KG1 (cell line): ENCODE data around the gene DOK1.

ENCODE experiments used
- DNase-seq: peaks from one replicate; lab custom pipeline; 2025; lab: John Stamatoyannopoulos, UW

Gene DOK1

DNA sequence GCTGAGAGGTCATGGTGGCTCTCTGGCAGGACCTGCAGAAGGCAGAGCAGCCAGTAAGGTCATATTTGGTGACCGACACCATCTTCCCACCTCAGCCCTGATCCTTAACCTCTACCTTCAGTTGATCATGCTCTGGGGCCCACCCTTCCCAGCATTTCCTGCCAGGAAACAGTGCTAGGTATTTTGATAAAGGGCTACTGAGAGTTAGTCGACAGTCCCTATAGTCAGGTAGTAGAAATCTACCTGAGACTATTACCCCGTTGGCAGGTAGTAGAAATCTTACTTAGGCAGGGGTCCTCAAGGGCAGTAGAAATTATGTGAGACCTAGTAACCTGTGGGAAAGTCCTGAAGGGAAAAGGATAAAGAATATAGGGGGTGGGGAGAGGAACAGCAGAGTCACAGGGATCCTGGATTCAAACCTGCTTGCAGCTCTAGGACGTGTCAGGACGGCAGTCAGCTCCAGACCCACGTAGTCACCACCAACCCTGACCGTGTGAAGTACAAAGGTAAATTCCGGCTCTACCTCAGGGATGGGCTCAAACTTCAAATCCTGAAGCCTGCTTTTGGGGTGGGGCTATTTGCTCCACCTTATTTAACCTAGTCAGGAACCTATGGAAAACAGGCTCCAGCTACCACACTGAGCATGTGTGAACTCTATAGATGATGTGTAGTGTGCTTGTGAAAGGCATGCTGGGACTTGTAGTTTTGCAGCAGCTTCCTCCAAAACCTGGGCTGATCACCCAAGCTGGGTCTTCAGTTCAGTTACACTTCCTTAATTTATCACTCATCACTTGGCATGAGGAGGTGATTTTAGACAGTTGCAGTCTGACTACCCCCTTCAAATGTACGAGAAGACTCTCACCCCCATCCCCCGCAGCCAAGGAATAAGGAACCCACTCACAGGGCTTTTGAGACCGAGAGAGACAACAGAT lies 28.5 kb upstream of the DOK1 start, which contains the start of gene DQX1:
Gene DQX1, minus strand, starts transcription at position 515 of the 932 bp plus-strand sequence. Its CDS starts 502 bp downstream, at position 13.
- no peak for DNase-seq

DNA sequence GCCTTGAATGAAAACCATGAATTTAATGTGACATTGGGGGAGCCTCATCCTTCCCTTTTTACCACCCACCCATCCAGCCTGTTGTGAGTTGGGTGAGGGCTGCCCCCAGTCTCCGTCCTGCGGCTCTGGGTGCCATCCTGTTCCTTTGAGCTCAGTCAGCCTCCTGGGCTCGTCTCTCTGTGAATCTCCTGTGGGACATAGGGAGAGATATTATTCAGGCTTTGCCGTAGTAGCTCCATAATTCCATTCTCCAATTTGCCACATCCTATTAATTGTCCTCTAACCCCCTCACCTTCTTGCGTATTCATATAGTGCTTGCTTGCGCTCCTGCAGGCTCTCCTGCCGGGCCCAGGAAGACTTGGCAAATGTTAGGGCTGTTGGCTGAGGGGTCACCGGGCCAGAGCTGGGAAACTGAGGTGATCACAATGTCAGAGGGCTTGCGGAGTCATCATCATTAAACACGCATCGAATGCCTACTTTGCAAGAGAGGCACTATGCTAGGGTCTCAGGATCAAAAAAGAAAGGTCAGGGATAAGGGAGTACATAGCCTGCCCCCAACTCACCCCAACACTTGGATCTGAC lies 27.8 kb upstream of the DOK1 start:
- no peak for DNase-seq

DNA sequence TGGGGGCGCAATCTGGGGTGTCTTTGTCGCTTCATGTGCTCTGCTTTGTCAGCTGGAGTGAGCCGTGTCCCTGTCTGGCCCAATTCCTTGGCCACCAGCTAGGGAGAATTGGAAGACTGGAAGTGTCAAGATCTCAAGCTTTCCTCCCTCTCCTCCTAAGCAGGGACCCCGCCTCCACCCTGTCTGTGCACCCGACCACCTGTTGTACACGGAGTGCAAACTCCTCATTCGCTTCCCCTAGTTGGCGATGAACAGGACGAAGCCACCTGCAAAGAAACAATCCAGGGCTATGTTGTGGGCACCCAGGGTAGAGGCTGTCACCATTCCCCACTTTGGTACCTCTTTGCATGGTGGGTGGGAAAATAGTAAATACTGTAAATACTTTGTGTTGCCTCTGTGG lies 26.8 kb upstream of the DOK1 start:
- no peak for DNase-seq

DNA sequence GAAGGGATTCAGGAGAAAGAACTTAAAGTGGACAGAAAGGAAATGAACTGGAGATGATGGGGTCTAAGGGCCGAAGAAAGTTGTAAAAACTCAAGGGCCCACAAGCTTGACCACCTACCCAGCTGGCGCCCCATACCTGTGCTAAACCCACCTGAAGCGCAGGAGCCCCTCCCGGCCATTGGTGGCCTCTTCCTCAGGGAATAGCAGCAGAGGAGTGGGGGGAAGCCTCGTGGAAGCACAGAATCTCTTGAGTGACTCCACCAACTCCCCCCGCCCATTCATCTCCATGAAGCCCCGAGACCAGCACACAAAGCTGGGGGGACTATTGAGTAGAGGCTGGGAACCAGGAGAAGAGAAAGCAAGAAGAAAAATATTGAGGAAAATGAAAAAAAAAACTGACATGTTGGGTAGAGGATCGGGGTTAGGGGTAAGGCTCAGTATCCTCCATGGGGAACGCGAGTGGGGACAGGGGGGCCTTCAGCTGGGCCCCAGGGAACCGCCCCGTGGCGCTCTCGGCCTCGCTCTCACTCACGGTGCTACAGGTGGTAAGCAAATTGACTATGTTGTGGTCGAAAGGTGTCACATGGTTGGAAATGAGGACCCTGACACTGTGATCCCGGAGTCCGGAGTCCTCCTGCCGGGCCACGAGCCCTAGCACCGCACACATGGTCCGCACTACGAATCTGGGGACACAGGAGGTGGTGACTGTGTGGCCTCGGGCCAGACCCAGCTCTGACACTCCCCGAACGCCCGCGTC lies 25.7 kb upstream of the DOK1 start:
- DNase-seq = no peak

DNA sequence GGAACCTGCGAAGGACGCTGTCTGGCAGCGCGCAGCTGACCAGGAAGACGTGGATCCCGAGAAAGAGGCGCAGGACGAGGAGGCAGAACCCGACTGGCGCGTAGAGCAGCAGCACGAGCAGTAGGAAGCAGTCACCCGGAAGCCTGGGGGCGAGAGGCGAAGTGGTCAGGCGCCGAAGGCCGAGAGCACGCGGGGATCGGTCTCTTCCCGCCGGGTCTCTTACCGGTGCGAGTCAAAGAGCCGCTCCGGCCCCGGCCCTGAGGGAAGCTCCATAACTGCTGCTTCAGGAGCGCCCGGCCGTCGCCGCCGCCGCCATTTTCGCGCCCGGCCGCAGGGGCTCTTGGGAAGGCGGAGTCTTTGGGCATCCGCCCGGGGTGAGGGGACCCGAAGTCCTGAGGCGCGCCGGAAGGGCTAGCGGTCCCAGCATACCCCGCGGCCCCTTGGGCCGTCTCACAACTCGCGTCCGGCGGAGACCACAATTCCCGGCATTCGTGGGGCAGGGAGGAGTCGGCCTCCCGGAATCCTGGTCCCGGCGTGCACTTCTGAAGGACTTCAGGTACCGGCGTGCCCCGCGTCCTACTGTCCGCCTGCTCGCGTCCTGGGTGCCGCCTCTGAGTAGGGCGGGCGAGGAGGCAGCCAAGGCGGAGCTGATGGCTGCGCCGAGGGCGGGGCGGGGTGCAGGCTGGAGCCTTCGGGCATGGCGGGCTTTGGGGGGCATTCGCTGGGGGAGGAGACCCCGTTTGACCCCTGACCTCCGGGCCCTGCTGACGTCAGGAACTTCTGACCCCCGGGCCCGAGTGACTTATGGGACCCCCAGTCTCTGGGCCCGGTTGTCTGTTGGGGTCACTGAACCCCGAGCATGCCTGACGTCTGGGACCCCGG lies 24.9 kb upstream of the DOK1 start, which contains the start of the genes AUP1 and HTRA2:
Gene AUP1, minus strand, starts transcription at position 350 of the 882 bp plus-strand sequence. Its CDS starts 77 bp downstream, at position 273.
Gene HTRA2, plus strand, starts transcription at position 577 of the 882 bp plus-strand sequence. Its CDS starts 74 bp downstream, at position 651.
- DNase-seq = peak; percentile 94

DNA sequence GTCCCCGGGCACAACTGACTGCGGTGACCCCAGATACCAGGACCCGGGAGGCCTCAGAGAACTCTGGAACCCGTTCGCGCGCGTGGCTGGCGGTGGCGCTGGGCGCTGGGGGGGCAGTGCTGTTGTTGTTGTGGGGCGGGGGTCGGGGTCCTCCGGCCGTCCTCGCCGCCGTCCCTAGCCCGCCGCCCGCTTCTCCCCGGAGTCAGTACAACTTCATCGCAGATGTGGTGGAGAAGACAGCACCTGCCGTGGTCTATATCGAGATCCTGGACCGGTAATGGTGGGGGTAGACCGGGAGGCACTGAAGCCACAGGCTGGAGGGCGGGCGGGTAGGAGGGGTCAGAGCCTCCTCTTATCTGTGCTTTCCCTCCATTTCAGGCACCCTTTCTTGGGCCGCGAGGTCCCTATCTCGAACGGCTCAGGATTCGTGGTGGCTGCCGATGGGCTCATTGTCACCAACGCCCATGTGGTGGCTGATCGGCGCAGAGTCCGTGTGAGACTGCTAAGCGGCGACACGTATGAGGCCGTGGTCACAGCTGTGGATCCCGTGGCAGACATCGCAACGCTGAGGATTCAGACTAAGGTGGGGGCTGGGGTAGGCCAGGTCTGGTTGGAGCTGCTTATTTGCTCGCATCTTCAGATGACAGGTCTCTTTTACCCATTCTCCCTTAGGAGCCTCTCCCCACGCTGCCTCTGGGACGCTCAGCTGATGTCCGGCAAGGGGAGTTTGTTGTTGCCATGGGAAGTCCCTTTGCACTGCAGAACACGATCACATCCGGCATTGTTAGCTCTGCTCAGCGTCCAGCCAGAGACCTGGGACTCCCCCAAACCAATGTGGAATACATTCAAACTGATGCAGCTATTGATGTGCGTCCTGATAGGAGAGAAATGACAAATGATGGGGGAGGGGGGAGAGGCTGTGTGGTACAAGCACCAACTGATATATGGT lies 24.0 kb upstream of the DOK1 start:
- no peak for DNase-seq

DNA sequence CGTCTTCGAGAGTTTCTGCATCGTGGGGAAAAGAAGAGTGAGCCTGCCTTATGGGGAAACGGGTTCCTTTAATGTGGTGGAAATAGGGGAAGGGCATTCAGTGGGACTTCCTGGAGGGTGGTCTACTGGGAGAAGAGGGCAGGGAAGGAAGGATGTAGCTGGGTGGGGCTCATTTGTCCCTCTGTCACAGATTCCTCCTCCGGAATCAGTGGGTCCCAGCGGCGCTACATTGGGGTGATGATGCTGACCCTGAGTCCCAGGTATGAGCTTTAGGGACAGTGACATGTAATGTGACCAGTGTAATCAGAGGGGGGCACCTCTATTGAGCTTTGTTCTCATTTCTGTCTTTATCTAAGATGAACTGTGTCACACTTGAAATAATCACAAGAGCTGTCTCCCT lies 22.9 kb upstream of the DOK1 start:
- DNase-seq = no peak

DNA sequence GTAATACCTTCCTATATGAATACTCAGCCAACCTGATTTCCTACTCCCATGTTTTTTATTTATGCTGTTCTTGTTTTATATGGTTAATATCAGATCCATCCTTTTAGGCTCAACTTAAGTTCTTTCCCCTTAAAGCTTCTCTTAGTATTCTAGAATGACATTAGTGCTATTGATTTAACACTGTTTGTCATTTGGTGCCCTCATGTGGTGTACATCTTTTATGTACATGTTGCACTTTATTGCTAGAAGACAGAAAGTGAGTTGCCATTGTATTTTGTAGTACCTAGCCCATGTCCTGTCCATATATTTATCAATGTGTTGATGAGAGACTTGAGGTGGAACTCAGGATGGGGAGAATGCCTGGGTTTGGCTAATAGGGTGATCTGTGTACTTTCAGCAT lies 22.3 kb upstream of the DOK1 start:
- DNase-seq = no peak

DNA sequence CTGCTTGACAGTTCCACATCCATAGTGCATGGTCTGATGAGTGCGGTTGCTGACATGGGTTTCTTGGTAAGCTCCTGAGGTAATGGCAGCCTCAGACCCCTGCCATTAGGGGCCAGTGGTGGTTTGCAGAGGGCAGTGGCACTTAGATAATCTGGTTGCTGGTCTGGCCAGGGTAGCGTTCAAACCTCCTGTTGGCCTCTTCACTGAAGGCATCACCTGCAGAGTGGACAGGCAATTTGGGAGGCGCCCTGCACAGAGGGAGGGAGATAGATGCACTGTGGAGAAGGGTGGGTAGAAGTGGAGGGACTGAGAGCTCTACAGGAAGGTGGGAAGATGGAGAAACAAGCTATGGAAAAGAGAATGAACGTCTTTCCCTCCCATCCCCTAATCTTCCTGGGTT lies 21.1 kb upstream of the DOK1 start:
- no peak for DNase-seq

DNA sequence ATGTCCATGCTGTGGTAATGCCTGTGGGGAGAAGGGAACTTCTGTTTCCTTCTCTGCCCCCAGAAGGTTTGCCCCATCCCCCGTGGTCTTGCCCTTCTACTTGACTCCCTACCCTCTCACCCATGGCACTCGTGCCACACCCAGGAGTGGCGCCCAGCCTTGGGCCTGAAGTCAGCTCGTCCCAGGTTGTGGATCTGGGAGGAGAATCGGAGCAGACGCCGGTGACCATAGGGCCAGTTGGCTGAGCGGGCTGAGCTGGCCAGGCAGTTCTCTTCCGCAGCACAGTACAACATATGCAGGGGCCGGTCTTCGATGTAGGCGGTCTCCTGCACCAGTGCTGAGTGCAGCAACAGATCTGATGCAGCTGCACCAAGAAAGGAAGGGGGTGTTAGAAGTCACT lies 20.1 kb upstream of the DOK1 start:
- DNase-seq = no peak

DNA sequence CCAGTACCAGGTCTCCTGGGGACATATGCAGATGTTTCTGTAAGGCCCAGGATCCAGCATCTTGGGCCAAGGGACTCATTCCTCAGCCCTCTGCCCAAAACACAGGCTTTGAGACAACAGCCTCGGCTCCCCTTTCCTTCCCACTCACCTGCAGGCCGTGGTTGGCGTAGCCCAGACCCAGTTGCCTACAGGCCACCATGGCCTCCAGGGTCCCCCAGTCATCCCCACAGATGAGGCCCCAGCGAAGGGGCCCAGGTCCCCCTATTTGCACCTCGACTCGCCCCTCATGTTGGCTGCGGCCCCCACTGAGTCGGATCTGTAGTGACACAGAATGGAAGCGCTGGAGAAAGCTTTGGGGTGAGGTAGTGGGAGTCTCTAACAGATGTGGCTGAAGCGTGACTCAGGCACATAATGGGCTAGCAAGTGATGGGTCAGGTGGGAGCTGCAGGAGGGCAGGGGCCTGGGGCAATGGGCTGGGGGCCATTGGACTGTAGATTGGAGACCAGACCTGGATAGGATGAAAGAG lies 19.0 kb upstream of the DOK1 start:
- no peak for DNase-seq

DNA sequence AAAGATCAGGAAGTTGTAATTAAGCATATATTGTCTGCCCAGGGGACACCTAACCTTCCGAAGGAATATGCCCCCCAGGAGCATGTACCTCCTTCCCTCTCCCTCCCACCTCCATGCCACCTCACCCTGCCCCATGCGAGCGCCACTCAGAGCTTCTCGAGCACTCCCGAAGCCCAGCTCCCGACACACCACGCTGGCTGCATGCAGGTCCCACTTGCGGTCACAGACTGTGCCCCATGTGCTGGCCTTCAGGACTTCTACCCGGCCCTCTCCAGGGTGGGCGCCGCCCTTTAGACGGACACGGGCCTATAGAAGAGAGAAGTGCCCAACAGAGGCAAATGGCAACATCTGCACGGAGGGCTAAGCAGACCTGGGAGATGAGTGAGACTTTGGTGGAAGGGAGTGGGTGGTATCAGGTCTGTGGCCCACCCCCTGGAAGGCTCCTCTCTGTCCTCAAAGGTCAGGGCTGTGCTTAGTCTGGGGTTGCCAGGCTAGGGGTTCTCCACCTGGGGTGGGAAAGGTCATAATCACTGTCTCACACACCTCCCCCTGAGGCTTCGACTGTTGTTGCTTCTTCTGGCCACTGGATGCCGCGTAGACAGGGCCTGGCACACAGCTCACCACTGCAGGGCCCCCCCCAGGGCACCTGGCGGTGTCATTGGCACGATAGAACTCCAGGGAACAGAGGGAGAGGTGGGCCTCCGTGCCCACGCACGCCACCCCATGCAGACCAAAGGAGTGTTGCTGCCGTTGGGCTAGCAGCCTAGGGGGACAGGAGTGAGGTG lies 18.2 kb upstream of the DOK1 start:
- DNase-seq = no peak

DNA sequence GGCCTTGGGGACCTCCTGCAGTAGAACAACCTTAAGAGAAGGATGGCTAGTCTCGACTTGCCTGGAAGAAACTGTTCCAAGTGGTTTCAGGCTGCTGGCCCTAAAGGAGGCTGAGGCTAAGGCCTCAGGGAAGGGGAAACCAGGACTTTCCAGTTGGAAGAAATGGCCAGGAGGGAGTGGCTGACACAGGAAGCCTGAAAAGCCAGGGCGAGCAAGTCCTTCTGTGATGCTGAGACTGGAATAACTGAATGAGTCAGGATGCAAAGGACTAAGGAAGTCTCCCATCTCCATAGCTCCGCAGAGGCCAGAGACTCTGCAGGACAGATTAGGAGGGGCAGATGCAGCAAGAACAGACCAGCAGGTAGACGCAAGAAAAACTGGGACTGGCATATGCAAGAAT lies 17.4 kb upstream of the DOK1 start:
- DNase-seq = no peak

DNA sequence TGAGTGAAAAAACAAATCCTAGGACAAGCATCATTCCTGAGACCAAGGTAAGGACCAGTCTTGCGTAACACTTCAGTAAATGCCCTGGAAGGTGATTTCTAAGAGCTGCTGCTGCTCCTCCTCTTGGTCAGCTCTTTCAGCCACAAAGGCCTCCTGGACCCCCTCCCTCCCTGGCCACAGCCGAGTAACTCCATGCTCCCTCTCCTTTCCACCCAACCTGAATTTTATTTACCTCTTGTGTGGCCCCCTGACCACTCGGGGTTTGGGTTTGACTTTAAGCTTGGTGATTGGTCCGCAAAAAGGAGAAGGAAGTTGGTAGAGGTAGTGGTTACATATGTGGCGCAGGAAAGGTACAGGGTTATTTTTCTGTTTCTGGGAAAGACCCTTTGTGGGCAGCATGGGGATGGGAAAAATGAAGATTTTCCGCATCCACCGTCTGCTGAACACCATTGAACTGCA lies 15.6 kb upstream of the DOK1 start:
- DNase-seq = peak; percentile 71

DNA sequence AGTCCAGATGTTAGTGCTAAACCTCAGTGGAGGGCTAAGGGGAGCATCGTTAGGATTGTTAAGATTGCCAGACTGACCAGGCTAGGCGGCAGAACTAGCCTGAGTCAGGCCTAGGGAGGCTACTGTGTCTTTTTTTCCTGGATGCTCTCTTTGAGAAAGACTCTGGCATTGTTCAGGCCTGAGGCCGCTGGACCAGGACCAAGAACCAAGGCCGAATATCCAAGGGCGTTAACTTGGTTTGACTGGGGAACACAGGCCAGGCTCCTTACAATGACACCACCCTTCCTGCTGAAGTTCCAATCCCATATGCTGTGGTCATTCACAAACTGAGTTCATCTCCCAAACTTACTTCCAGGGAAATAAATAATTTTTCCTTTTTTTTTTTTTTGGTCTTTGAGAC lies 14.2 kb upstream of the DOK1 start:
- DNase-seq = no peak

DNA sequence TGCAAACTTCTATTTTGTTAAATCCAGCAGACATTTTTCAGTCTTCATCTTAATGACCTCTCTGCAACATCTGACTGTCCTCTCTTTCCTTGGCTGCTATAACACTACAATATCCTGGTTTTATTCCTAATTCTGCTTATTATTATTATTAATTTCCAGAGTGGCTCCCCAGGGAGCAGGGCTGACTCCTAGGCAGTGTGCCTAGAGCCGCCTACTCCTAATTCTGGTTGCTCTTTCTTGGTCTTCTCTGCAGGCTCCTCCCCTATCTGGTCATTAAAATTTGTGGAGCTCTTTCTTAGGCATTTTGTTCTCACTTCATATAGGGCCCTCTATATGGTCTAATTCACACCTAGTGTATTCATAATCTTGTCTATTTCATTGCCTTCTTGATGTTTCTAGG lies 11.5 kb upstream of the DOK1 start:
- DNase-seq = no peak

DNA sequence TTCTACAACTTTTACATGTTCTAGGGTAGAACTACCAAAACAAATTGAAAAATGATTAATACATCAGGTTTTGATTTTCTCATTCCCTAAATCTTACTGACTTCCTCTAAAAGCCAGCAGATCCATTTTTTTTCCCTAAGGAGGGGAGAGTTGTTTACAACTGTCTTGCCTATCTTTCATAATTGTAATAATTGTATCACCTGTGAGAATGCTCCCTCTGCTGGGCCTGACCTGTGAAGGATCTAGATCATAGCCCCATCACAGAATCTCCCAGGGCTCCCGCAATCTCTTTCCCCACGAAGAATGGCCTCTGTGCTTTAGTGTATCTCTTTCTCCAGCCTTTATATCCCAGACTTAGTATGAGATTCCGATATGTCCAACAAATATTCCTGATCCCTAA lies 9.9 kb upstream of the DOK1 start:
- no peak for DNase-seq

DNA sequence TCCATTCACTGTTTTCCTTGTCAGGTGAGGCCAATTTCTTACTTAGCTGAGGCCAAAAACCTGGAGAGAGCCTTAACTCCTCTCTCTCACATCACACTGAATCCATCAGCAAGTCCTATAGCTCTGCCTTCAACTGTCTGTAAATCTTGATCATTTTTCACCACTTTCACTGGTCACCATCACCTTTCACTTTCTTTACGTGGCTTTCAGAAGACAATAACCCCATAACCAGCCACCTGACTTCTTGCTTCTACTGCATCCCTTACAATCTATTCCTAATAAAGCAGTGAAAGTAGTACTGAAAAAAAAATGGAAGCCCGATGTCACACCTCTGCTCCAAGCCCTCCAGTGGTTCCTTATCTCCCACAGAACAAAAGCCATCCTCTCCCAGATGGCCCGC lies 8.5 kb upstream of the DOK1 start:
- no peak for DNase-seq

DNA sequence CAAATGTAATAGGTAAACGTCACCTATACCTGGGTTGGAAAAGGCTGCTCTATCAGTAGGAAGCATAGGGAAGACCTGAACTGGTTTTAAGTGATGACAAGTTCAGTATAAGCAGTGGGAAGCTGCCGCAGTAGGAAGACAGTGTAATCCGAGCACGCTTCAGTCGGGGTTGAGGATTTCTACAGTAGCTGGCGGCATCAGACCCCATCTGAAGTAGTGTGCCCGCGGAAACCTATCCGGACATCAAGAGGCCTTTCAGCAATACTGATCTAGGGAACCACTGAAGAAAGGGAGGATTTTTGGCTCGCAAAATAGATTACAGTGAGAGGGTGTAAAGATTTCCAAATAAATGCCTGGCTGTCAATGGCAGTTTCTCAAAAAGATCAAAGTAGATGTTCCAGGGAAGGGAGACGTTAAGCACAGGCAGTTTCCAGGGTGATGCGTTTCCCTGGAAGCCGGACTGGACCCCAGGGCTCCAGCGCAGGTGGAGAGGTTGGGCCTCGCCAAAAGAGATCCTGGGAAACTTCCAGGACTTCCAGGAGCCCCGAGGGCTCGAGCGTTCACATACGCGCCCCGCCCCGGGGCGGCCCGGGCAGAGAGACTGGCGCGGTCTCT lies 6.1 kb upstream of the DOK1 start:
- DNase-seq = no peak
